Measurements from ENCODE around the gene TBC1D13.
"Not testable (repeated sequence)": the region's sequence is repeated elsewhere in the genome, so short reads cannot be mapped to it uniquely, and the experiment has no call there.

Gene TBC1D13, protein sequence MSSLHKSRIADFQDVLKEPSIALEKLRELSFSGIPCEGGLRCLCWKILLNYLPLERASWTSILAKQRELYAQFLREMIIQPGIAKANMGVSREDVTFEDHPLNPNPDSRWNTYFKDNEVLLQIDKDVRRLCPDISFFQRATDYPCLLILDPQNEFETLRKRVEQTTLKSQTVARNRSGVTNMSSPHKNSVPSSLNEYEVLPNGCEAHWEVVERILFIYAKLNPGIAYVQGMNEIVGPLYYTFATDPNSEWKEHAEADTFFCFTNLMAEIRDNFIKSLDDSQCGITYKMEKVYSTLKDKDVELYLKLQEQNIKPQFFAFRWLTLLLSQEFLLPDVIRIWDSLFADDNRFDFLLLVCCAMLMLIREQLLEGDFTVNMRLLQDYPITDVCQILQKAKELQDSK

DNA sequence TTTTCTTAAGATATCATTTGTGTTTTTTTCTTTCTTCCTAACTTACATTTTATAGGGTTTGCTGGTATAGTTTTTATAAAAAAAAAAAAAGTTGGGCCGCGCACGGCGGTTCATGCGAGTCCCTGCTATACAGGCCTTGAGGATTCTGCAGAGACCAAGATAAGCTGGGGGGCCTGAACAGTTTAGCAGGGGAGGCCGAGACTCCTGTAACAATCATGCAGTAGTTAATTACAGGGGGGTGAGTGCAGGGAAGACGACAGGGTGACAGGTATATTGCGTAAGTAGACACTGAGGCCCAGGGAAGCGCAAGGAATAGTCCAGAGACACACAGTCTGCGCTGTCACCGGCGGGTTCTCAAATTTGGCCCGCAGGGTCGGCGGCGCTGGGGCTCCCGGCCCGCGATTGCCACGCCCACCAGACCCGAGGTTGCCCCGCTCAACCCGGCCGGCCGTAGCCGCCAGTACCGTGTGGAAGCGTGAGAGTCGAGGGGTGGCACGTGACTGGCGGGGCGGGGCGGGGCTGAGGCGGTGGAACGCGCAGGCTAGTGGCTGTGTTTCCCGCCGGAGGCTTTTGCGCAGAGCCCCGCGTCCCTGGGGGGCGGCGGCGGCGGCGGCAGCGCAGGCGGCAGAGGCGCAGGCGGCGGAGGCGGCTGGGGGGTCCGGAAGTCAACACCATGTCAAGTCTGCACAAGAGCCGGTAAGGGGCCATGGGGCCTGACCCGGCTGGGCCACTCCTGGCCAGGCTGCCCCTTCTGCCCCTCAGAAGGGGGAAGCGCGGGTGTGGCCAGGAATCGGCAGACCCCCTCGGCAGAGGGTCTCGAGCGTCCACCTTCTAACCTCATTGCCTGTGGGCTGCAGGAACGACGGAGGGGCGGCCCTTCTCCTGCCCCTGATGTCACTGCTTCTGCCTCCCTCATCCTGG is at the start of gene TBC1D13:
Gene TBC1D13, plus strand, starts transcription at position 573 of the 921 bp plus-strand sequence. Its CDS starts 101 bp downstream, at position 674.
- DNase-seq (ENCODE audit: low read depth in 2 of 2) = peak; percentile 53 to 63

DNA sequence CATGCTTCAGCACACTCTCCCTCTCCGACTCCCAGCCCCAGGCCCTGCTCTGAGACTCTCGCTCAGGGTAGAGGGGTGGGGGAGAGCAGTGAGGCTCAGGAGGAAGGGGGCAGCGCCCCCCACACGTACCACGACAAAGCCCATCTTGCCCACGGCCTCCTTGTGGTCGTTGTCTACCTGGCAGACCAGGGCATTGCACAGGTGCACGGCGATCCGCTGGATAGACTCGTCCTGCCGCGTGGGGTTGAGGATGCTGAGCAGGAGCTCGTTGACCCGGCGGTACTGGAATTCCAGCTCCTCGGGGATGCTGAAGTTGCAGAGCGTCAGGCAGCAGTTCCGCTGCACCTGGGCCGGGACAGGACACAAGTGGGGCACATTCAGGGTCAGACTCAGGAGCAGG is 44.7 kb upstream of the TBC1D13 start:
- no peak for DNase-seq (ENCODE audit: low read depth in 2 of 2)

DNA sequence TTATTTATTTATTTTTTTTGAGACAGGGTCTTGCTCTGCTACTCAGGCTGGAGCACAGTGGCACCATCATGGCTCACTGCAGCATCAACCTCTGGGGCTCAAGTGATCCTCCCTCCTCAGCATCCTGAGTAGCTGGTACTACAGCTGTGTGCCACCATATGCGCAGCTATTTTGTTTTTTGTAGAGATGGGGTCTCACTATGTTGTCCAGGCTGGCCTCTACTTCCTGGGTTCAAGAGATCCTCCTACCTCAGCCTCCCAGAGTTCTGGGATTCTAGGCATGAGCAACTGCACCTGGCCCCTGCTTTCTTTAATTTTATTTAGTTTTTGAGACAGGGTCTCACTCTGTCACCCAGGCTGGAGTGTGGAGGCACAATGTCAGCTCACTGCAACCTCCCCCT is 43.6 kb upstream of the TBC1D13 start:
- DNase-seq (ENCODE audit: low read depth in 2 of 2) = no peak

DNA sequence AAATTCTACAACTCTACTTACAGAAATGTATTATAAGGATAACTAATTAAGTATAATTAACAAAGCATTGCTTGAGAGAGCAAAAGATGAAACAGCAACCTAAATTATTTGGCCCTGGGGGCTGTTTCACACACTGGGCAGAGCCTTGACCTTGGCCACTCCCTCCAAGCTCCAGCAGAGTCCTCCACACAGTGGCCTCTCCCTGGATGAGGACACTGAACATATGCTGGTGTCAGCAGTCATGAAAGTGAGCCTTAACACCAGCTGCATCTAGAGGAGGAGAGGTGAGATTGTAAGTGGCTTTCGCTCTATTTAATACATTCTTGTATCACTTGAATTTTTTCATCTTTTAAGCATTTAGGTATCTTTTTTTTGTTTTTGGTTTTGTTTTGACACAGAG is 39.8 kb upstream of the TBC1D13 start:
- no peak for DNase-seq (ENCODE audit: low read depth in 2 of 2)

DNA sequence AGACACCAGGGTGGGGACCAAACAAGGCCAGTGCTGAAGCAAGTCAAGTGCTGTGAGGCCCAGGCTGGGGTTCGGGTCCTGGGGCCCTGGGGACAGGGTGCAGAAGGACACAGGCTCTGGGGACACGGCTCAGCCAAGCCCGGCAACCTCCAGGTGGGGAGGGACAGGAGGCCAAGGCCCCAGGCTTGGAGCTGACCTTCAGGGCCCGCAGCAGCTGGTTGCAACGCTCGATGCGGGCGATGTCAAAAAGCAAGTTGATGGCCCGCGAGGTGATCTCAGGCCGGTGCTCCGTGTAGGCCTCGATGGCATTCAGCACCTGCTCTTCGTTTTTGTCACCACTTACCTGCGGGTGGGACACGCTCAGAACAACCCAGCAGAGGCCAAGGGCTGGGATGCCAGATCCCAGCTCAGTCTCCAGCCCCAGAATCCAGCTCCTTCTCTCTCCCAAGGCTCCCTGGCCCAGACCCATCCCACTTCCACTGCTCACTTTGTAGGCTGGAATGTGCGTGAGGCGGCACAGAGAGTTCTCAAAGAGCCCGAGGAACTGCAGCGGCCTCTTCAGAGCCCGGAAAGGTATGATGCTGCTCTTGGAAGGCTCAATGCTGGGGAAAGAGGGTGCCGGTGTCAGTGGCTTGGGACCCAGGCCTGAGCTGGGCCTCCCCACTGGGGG is 36.0 kb upstream of the TBC1D13 start:
- no peak for DNase-seq (ENCODE audit: low read depth in 2 of 2)

DNA sequence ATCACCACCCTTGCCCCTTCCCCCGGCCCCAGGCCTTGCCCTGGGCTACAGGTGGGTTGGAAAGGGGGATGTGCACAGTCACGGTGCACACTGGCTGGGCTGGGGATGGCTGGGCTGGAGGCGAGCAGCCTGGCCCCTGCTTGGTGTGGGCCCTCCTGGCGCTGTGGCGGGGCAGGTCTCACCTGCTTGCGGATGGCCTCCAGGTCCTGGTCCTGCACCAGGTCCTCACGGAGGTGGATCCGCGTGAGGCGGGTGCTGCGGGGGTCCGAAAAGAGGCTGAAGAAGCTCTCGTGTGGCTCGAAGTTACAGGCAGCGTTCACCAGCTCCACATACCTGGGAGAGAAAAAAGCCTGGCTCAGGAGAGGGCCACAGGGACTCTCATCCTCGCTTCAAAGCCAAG is 33.4 kb upstream of the TBC1D13 start:
- DNase-seq (ENCODE audit: low read depth in 2 of 2) = no peak

DNA sequence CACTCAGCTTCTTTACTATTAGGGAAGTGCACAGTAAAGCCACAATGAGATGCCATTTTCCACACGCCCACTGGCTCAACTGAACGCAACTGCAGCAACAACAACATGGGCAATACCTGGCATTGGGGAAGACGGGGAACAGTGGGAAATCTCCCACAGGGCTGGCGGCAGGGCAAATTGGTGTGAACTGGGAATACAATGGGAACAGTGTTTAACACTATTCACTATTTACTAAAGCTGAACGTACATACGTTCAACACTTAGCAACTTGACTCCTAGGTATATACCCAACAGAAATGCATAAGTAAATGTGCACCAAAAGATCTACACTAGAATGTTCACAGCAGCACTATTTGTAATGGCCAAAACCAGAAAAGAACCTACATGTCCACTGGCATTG is 29.5 kb upstream of the TBC1D13 start:
- no peak for DNase-seq (ENCODE audit: low read depth in 2 of 2)

DNA sequence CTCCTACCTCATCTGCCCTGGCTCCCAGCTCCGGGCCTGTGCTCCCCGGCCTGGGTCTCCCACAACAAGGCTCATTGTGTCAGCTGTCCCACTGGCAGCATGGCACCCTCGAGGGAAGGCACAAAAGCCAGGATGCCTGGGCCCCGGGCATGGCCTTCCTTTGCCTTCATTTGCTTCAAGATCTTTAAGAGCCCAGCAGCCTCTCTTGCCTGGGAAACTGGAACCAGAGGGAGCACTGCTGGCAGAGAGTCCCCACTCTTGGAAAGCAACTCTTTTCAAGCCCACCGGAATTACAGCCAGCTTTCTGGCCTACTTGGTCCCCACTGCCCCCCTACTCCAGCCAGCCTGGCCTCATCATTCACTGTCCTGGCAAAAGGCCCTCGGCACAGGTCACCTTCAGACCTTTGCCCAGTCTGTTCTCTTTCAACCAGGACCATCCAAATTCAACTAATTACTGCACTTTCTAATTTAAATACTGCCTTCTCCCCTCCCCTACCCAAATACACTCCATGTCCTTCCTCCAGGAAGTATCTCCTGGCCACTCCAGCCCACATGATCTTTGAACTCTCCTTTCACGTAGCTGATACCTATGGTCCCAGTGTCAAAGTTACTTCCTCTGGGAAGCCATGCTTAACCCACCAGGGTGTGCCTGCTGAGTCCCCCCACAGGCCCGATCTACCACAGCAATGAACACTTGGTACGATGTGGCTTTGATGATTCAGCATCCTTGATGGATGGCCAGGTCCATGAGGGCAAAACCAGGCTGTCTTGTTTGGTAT is 24.2 kb upstream of the TBC1D13 start:
- DNase-seq (ENCODE audit: low read depth in 2 of 2) = no peak

DNA sequence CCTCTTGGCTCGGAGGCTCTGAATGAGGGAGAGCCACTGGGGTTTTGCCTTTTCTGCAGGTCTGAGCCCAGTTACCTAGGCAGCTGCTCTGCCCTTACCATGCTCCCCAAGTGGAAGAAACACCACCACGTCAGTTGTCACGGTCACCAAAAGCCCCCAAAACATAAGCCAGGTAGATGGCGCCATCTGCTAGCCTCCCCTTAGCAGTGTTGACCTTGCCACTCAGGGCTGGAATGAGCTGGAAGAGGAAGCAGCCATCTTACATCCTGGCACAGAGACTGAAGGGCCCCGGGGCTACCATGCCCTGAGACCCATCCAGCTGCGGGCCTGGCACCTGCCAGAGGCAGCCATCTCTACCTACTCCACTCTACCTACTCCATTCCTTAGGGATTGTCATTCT is 22.7 kb upstream of the TBC1D13 start:
- DNase-seq (ENCODE audit: low read depth in 2 of 2) = no peak

DNA sequence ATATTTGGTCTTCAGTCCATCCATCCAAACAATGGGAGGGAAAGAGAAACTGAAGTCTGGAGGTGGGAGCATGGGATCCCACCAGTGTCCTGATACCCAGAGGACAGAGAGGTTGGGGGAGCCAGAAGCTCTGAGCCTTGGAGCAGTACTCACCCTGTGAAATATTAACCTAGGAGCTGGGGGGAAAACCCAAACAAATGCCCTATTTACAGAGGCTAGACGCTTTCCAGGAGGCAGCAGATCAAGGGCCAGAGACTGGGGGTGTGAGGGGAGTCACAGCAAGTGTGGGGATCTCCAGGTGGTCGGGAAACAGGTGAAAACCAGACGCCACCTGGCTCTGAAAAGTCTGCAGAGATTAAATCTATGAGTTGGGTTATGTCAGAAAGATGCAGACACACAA is 21.6 kb upstream of the TBC1D13 start:
- DNase-seq (ENCODE audit: low read depth in 2 of 2) = no peak

DNA sequence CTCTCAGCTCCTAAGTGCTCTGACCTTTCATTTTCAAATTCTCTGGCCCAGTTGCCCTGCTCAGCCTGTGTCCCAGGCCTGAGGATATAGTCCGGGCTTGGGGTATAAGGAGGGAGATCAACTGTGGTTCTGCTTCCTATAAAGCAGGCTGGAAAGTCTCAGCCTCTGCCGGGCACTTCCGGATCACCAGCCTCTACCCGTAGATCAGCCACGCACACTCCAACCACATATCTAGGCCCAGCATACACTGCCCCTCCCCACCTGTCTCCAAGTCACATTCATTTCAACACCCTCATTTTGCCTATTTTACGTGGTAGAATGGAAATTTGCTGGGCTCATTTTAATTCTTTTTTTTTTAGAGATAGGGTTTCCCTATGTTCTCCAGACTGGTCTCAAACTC is 18.4 kb upstream of the TBC1D13 start:
- no peak for DNase-seq (ENCODE audit: low read depth in 2 of 2)

DNA sequence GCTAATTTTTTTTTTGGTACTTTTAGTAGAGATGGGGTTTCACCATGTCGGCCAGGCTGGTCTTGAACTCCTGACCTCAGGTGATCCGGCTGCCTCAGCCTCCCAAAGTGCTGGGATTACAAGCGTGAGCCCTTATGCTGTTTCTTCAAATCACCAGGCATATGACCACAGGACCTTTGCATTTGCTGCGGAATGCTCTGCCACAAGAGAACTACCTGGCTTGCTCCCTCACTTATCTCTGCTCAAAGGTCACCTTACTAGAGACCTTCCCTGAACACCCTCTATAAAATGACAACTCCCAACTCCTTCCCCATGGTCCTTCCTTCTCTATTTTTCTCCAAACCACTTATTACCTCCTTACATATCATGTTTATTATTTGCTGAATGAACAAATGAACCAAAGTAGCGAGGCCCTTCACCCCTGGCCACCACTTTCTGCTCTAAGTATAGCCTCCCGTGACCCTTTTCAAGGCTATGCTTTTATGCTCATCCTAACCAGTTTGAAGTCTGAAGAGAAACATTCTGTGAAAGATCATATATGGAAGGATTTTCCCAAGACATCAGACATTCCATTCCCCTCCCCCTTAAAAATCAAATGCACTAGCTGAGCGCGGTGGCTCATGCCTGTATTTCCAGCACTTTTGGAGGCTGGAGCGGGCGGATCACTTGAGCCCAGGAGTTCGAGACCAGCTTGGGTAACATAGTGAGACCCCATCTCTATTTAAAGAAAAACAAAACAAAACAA is 16.6 kb upstream of the TBC1D13 start:
- DNase-seq (ENCODE audit: low read depth in 2 of 2) = no peak

DNA sequence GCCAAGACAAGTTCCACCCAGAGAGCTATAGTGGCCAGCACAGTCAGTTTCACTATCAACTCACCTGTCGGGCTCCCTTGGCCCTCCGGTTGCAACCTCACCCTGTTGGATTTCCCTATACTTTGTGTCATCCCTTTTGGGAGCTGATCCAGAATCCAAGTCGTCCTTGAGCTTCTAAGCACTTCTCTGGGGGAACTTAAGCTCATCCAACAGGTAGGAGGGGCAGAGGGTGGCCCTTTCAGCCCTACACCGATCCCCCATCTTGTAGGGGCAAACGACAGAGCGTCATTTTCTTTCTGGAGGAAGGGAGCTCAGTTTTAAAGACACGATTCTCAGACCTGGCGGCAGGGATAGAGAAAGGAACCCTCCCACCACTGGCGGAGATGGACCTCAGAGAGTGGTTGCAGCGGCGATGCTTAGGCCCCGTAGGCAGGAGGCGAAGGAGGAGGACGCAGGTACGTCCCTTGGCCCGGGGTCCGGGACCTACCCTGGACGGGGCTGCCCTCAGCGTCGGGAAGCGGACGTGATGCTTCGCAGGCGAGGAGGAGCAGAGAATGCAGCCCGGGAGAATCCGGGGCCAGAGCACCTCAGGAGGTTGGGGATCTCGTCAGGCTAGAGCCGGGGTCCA is 15.8 kb upstream of the TBC1D13 start:
- no peak for DNase-seq (ENCODE audit: low read depth in 2 of 2)

DNA sequence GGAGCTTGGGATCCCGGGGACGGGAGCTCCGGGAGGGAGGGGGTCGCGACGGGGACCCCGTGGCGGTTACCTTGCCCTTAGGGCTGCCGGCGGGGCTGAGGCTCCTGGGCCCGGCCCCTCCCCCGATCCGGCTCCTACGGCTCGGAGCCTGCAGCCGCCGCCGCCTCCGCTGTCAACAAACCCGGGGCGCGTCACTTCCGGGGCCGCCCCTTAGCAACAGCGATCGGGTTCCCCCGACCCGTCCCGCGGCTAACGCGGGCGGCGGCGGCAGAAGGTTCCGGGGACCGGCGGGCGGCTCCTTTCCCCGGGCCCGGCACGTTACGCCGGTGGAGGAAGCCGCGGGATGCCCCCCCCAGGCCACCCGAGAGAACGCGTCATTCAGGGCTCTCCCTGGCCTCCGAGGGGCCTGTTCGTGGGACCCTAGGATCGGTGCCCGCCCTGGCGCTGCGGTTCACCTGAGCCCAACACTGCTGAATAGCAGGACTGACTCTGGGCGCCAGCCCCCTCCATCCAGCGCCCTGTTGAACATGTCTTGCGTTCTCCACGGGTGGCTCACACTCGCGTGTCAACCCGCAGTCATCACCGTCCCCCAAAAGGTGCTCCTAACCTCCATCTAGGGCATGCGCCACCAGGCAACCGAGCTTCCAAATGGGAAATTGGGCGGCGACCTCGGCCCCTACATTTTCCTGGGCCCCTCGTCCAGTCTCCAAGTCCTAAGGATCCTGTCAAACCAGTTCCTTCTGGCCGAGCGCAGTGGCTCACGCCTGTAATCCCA is 15.1 kb upstream of the TBC1D13 start, which contains the start of gene ZER1:
Gene ZER1, minus strand, starts transcription at position 183 of the 775 bp plus-strand sequence. CDS start 16,362 bp downstream, outside the sequence.
- DNase-seq (ENCODE audit: low read depth in 2 of 2) = peak; percentile 71 to 73

DNA sequence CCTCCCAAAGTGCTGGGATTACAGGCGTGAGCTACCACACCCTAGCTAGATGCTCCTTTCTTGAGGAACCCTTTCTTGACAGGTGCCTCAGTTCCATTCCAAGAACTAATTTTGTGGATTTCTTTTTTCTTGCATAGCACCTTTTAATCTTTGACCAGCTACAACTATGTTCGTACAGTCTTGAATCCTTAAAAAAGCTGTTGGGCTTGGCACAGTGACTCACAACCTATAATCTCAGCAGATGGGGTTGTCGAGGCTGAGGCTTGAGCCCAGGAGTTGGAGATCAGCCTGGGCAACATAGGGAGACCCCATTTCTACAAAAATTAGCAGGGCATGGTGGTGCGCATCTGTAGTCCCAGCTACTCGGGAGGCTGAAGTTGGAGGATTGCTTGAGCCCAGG is 14.0 kb upstream of the TBC1D13 start:
- DNase-seq (ENCODE audit: low read depth in 2 of 2) = no peak

DNA sequence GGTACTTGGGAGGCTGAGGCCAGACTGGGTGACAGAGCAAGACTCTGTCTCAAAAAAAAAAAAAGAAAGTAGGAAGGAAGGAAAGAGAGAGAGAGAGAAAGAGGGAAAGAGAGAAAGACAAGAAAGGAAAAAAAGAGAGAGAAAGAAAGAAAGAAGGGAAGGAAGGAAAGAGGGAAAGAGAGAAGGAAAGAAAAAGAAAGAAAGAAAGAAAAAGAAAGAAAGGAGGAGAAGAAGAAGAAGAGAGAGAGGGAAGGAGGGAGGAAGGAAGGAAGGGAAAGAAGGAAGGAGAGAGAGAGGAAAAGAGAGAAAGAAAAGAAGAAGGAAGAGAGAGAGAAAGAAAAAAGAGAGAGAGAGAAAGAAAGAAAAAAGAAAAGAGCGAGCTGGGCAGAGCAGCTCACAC is 12.2 kb upstream of the TBC1D13 start:
- DNase-seq (ENCODE audit: low read depth in 2 of 2) = no peak

DNA sequence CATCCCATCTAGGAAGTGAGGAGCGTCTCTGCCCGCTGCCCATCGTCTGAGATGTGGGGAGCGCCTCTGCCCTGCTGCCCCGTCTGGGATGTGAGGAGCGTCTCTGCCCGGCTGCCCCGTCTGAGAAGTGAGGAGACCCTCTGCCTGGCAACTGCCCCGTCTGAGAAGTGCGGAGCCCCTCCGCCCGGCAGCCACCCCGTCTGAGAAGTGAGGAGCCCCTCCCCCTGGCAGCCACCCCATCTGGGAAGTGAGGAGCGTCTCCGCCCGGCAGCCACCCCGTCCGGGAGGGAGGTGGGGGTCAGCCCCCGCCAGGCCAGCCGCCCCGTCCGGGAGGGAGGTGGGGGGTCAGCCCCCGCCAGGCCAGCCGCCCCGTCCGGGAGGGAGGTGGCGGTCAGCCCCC is 7.0 kb upstream of the TBC1D13 start:
- not testable (repeated sequence) for DNase-seq (ENCODE audit: low read depth in 2 of 2)

DNA sequence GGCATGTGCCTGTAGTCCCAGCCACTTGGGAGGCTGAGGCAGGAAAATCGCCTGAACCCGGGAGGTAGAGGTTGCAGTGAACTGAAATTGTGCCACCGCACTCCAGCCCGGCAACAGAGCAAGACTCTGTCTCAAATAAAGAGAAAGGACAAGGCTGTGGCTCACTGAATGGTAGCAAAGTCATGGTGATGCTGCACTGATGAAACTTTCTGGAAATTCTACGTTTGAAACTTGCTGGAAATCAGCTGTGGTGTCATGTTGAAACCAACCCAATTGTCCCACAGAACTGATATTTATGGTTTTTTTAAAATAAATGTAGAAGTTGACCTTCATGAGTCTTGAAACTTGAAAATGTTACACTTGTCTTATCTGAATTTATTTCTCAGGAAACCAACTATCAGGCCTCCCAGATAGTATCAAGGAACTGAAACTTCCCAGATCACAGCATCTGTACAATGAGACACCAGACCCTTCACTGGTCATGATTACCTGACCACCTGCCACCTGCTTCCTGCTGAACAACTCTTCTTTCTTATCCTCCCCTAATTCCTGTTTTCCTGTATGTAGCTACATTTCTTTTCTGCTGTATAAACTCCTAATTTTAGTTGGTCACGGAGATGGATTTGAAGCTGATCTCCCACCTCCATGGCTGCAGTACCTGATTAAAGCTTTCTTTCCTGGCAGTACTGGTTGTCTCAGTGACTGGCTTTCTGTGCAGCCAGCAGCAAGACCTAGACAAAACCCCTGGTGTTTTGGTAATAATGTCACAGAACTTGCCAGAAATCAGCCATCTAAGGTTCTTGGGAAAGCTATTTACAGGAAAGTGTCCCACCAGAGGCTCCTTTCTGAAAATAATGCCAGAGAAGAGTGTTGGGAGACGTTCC is 5.6 kb upstream of the TBC1D13 start:
- no peak for DNase-seq (ENCODE audit: low read depth in 2 of 2)

Measured in fibroblast of skin of left biceps (primary cell).